GM12878 (cell line): ENCODE measurements around the gene MYO9B. TPM values are rescaled to one million over a fixed set of nuclear protein-coding genes. Genes with fewer than 3 reads are reported as not detected.

Experiments
- ATAC-seq: fragments of 200-7000 bp; cut with Tn5 transposase; 3 replicates; pipeline ENCODE4 v1.9.1; 2020; ENCODE audit warnings: mild to moderate bottlenecking, moderate library complexity
- BruUV-seq: library from RNA; stranded (reverse); fragments of 400-500 nt; replicated peaks from 2 replicates; lab custom pipeline; 2021; lab: Mats Ljungman, UMichigan
- CTCF ChIA-PET: fragments of 300-600 bp; sonication (Branson Sonifier 250); formaldehyde crosslinking; extraction: SDS; loops from one replicate; lab custom pipeline; 2021; ENCODE audit warnings: inconsistent platforms; lab: Yijun Ruan, JAX
- POLR2A ChIA-PET: fragments of 350-600 bp; formaldehyde crosslinking; extraction: SDS; loops from one replicate; lab custom pipeline; 2021; ENCODE audit warnings: inconsistent platforms; lab: Charles Lee
- RAD21 ChIA-PET: fragments of 300-600 bp; sonication (Branson Sonifier 250); formaldehyde crosslinking; loops from one replicate; lab custom pipeline; 2023; ENCODE audit warnings: antibody characterized with exemption; ENCODE audit not compliant: unreplicated experiment; lab: Charles Lee
- SMC1A ChIA-PET: fragments of 300-600 bp; sonication (Branson Sonifier 250); formaldehyde crosslinking; loops from one replicate; lab custom pipeline; 2023; ENCODE audit not compliant: unreplicated experiment, uncharacterized antibody; lab: Charles Lee
- DNase-seq: peaks from one replicate; pipeline ENCODE4 v3.0.0-alpha.2; 2011; ENCODE audit warnings: low read depth, low spot score
- FAIRE-seq: peaks from 3 replicates; lab custom pipeline; 2011; peaks lifted over from hg19 to GRCh38; lab: Jason Lieb, UNC
- H2AFZ ChIP-seq: 2 replicates; pipeline ENCODE4 v1.6.0; 2011; ENCODE audit warnings: low read depth, low read length, control low read depth; ENCODE audit not compliant: control insufficient read depth
- H3K27ac ChIP-seq: 2 replicates; pipeline ENCODE4 v1.5.1; 2011; ENCODE audit warnings: control low read depth; ENCODE audit not compliant: control insufficient read depth, insufficient read depth
- H3K27me3 ChIP-seq, 2 experiments: replicated peaks in 1 of 2; 2 replicates each; pipeline versions ENCODE4 v1.6.0 to v1.6.1; 2011; ENCODE audit warnings: low read length in 1 of 2; ENCODE audit not compliant: control insufficient read depth in 2 of 2, insufficient read depth in 2 of 2
- H3K36me3 ChIP-seq, 2 experiments: 2 replicates each; pipeline ENCODE4 v1.5.1; 2011; ENCODE audit warnings: low read length in 1 of 2; ENCODE audit not compliant: control insufficient read depth in 2 of 2, insufficient read depth in 2 of 2
- H3K4me1 ChIP-seq: 2 replicates; pipeline ENCODE4 v1.6.1; 2011; ENCODE audit warnings: mild to moderate bottlenecking, low read length, moderate library complexity, mixed read lengths; ENCODE audit not compliant: control insufficient read depth, insufficient read depth
- H3K4me2 ChIP-seq: 2 replicates; pipeline ENCODE4 v1.6.0; 2011; ENCODE audit warnings: control low read depth; ENCODE audit not compliant: control insufficient read depth, insufficient read depth
- H3K4me3 ChIP-seq: fragments of 200-600 bp; sonication (generic); 2 replicates; pipeline ENCODE4 v1.5.1; 2016
- H3K79me2 ChIP-seq: 2 replicates; pipeline ENCODE4 v1.6.0; 2011; ENCODE audit warnings: low read length; ENCODE audit not compliant: control insufficient read depth, insufficient read depth
- H3K9ac ChIP-seq: 2 replicates; pipeline ENCODE4 v1.8.0; 2011; ENCODE audit warnings: low read length, control low read depth, mixed read lengths; ENCODE audit not compliant: control insufficient read depth, insufficient read depth
- H3K9me3 ChIP-seq: replicated peaks from 3 replicates; pipeline ENCODE4 v1.5.1; 2011; ENCODE audit warnings: mild to moderate bottlenecking, low read length; ENCODE audit not compliant: control insufficient read depth, insufficient read depth
- H4K20me1 ChIP-seq: 2 replicates; pipeline ENCODE4 v1.6.0; 2011; ENCODE audit not compliant: control insufficient read depth, insufficient read depth
- BACH1 ChIP-seq: fragments of 450-650 bp; IDR thresholded peaks from 2 replicates; pipeline ENCODE4 v1.6.1; 2017; ENCODE audit warnings: mild to moderate bottlenecking, borderline replicate concordance
- CBFB ChIP-seq: IDR thresholded peaks from 2 replicates; pipeline ENCODE4 v1.6.1; 2016; ENCODE audit warnings: antibody characterized with exemption, low read depth
- CEBPB ChIP-seq, 2 experiments: fragments of 150-350 bp in 1 of 2; IDR thresholded peaks; 2 replicates each; pipeline ENCODE4 v1.6.1; 2012 to 2014; ENCODE audit warnings: low read depth in 2 of 2, low read length in 2 of 2, borderline replicate concordance in 1 of 2, inconsistent platforms in 1 of 2
- ESRRA ChIP-seq: IDR thresholded peaks from 2 replicates; pipeline ENCODE4 v1.6.1; 2012; ENCODE audit warnings: mild to moderate bottlenecking, low read length, improper control_type of control experiment
- FOXK2 ChIP-seq: fragments of 450-650 bp; IDR thresholded peaks from 2 replicates; pipeline ENCODE4 v1.6.1; 2017; ENCODE audit warnings: mild to moderate bottlenecking, moderate library complexity
- HCFC1 ChIP-seq: fragments of 150-350 bp; IDR thresholded peaks from 2 replicates; pipeline ENCODE4 v1.6.1; 2014; ENCODE audit warnings: low read length
- HDGF ChIP-seq: fragments of 450-650 bp; IDR thresholded peaks from 2 replicates; pipeline ENCODE4 v1.6.1; 2016; ENCODE audit warnings: antibody characterized with exemption
- IRF4 ChIP-seq: IDR thresholded peaks from 2 replicates; pipeline ENCODE4 v1.6.1; 2011; ENCODE audit warnings: low read depth, low read length
- MTA3 ChIP-seq: IDR thresholded peaks from 2 replicates; pipeline ENCODE4 v1.6.1; 2012; ENCODE audit warnings: low read length, inconsistent platforms, borderline replicate concordance
- NBN ChIP-seq: fragments of 450-650 bp; IDR thresholded peaks from 2 replicates; pipeline ENCODE4 v1.6.1; 2016
- NR2F1 ChIP-seq: fragments of 450-650 bp; conservative IDR thresholded peaks from 2 replicates; pipeline ENCODE4 v1.6.1; 2017; ENCODE audit warnings: mild to moderate bottlenecking
- PML ChIP-seq: IDR thresholded peaks from 2 replicates; pipeline ENCODE4 v1.6.1; 2012; ENCODE audit warnings: low read length, inconsistent platforms
- RB1 ChIP-seq: fragments of 450-650 bp; formaldehyde crosslinking; IDR thresholded peaks from 2 replicates; pipeline ENCODE4 v1.6.1; 2017; ENCODE audit warnings: mild to moderate bottlenecking, borderline replicate concordance
- SIX5 ChIP-seq: IDR thresholded peaks from 2 replicates; pipeline ENCODE4 v1.6.1; 2011; ENCODE audit warnings: mild to moderate bottlenecking, low read depth, low read length, moderate library complexity; ENCODE audit not compliant: severe bottlenecking
- SMARCA5 ChIP-seq: fragments of 450-650 bp; IDR thresholded peaks from 2 replicates; pipeline ENCODE4 v1.6.1; 2017; ENCODE audit warnings: mild to moderate bottlenecking
- SREBF1 ChIP-seq: IDR thresholded peaks from 2 replicates; pipeline ENCODE4 v1.6.1; 2012; ENCODE audit warnings: mild to moderate bottlenecking, low read length
- STAT1 ChIP-seq: fragments of 450-650 bp; conservative IDR thresholded peaks from 2 replicates; pipeline ENCODE4 v1.6.1; 2014; ENCODE audit warnings: antibody characterized with exemption, mild to moderate bottlenecking
- ZNF207 ChIP-seq: fragments of 450-650 bp; IDR thresholded peaks from 2 replicates; pipeline ENCODE4 v1.6.1; 2014; ENCODE audit warnings: antibody characterized with exemption, mild to moderate bottlenecking, borderline replicate concordance
- ZNF24 ChIP-seq: fragments of 450-650 bp; IDR thresholded peaks from 2 replicates; pipeline ENCODE4 v1.6.1; 2017; ENCODE audit warnings: antibody characterized with exemption, mild to moderate bottlenecking
- WGBS: methylation state at CpG from one replicate; pipeline ENCODE4 v1.1.6; 2016; ENCODE audit warnings: low lambda C conversion rate; ENCODE audit not compliant: insufficient replicate concordance, insufficient coverage; ENCODE audit errors: missing lambda C conversion rate; 5-methylcytosine and 5-hydroxymethylcytosine counted together
- in situ Hi-C: fragments of 300-500 bp; cut with MboI; formaldehyde crosslinking; loops from 9 replicates; pipeline ENCODE4 v1.14.3; 2018; ENCODE audit warnings: mixed read lengths
- intact Hi-C: fragments of 100-400 bp; cut with micrococcal nuclease; formaldehyde crosslinking; loops from one replicate; pipeline ENCODE4 v1.14.2; 2022; ENCODE audit not compliant: unreplicated experiment
- polyA plus RNA-seq, 11 experiments: library from polyadenylated mRNA; depleted of rRNA in 4 of 11; unstranded in 6 of 11; stranded (reverse) in 5 of 11; fragments of >200 nt; fragmentation: Nextera tagmentation in 4 of 11; fragmentation: Illumina TruSeq in 1 of 11; extraction: Ambion mirVana in 4 of 11; extraction: Trizol in 1 of 11; gene quantifications; 1 replicate in 1 of 11; 2 replicates in 10 of 11; pipeline versions ENCODE4 v1.2.1 to v1.2.3, GENCODE V29; 2011 to 2016; ENCODE audit warnings: inconsistent platforms in 2 of 11, missing spikeins in 2 of 11, low read depth in 1 of 11
- total RNA-seq, 4 experiments: library from RNA; depleted of rRNA in 3 of 4; stranded (reverse); fragments of >200 nt in 3 of 4; fragmentation: Illumina TruSeq in 1 of 4; extraction: Trizol in 1 of 4; gene quantifications; 2 replicates each; pipeline versions ENCODE4 v1.2.1 to v1.2.3, GENCODE V29; 2013 to 2021
- TF ChIP-seq, protein P1 (sequence below): fragments of 450-650 bp; formaldehyde crosslinking; IDR thresholded peaks from 2 replicates; pipeline ENCODE4 v1.4.0; 2022; ENCODE audit warnings: mild to moderate bottlenecking, moderate library complexity

Gene MYO9B
- total and polyA plus RNA-seq, 10 of the 15 experiments (the other 5 are each of a cell fraction or from before 2014, with no cell fraction given): 5.4 to 165 (median 45.8) TPM

DNA sequence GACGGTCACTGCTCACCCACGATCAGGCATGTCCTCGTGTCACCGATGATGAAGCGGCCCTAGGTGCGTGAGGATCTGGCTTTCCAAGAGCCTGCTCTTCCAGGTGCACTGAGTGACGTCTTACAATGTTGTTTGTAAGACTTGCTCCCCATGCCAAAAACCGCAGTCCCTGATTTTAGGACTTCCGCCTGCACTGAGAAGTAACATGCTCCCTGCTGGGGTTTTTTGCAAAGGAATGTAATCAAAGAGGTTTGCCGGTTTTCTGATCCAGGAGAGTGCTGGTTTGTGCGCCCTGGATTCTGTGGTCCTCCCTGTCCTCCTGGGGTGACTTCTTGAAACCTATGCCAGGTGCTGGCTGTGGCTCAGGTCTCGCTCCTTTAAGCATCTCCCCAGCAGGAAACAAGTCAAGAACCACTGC, 38.8 kb downstream of the MYO9B start (continued):
- TF ChIP-seq HDGF (no peak), CEBPB (IDR thresholded peaks at IDR 0.05; ENCODE audit: borderline replicate concordance in 1 of 2, low read depth in 2 of 2, low read length in 2 of 2) (no peak), RB1 (no peak), SIX5 (no peak), NR2F1 (no peak), ZNF207 (no peak), SREBF1 (no peak), BACH1 (no peak), ESRRA (no peak), HCFC1 (no peak), STAT1 (no peak), MTA3 (no peak)

DNA sequence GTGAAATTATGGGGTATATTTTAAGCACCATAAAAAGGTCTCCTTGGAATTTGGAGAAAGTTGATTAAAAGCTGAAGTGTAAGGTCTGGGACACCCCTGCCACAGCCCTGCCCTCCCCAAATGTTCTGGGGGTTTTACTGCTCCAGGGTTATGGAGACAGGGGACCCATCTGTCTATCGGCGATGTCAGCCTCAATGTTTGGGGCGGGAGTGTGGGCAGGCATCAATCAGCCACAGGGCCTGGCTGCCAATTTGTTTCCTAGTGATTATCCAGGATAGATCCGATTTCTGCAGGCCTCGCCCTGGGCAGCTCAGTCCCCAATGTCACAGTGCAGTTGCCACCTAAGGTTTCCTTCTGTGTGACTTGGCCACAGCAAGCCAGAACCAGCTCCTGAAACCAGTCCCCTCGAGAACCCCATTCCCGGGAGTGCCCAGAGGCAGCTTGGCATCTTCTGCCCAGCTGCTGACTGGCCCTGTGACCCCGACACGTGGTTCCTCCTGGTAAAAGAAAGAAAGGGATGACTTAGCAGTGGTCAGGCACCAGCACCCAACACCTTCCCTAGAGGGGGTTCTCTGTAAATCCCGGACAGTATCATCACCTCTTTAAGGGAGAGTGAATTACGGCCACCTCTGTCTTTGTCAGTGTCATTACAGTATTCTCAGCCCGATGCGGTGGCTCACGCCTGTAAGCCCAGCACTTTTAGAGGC, 41.6 kb downstream of the MYO9B start:
- DNase-seq (no peak), FAIRE-seq (no peak), ATAC-seq (peak; percentile 62)
- Histone ChIP-seq H3K4me2 (no peak overlapping the region), H3K79me2 (peaks cover 66% of the 10 kb centered on the region), H3K4me3 (no peak overlapping the region), H3K9ac (peak overlapping the region; percentile 33; the same call in 1 of the 2 replicates), H3K4me1 (peaks cover 26% of the 10 kb centered on the region), H3K9me3 (no peaks in the 10 kb centered on the region; the same call in 2 of the 3 replicates), H2AFZ (no peak overlapping the region), H4K20me1 (no peaks in the 10 kb centered on the region), H3K27ac (peak overlapping the region; percentile 65), H3K27me3 (no peaks in the 10 kb centered on the region), H3K36me3 (peaks cover 21 to 35% of the 10 kb centered on the region in 2 experiments; a peak in 3 of 4 replicates)
- WGBS: 74% methylated on average over 14 of the region's 14 CpGs
- ChIA-PET CTCF (interaction anchor here (0.7 to 1.9 kb wide), 3 partner anchors 8 to 36 kb away, joined by 3 to 4 read pairs (median 3); no protein-coding TSS in a partner anchor), SMC1A (interaction anchor here (0.5 to 2.1 kb wide), 6 partner anchors 8 to 124 kb away, joined by 3 to 12 read pairs (median 4); no protein-coding TSS in a partner anchor), RAD21 (interaction anchor here (1.4 to 2.1 kb wide), 3 partner anchors 8 to 67 kb away, joined by 3 to 11 read pairs (median 4); no protein-coding TSS in a partner anchor), POLR2A (interaction anchor here (0.6 to 2.3 kb wide), 5 partner anchors 8 to 310 kb away, joined by 3 to 14 read pairs (median 5); no protein-coding TSS in a partner anchor)
- in situ Hi-C loops: no loop called here
- no TSS peak for BruUV-seq
- intact Hi-C loops: no loop called here
- no peak for TF ChIP-seq NBN
- TF ChIP-seq ZNF24: no peak
- TF ChIP-seq CBFB: no peak
- no peak for TF ChIP-seq FOXK2
- TF ChIP-seq SMARCA5: no peak
- peak; percentile 56; the same call in 1 of the 2 replicates for TF ChIP-seq NR2F1
- TF ChIP-seq IRF4: 0 out of 2 replicates have a peak, but pooled peaks have one; percentile 11
- TF ChIP-seq, protein P1, sequence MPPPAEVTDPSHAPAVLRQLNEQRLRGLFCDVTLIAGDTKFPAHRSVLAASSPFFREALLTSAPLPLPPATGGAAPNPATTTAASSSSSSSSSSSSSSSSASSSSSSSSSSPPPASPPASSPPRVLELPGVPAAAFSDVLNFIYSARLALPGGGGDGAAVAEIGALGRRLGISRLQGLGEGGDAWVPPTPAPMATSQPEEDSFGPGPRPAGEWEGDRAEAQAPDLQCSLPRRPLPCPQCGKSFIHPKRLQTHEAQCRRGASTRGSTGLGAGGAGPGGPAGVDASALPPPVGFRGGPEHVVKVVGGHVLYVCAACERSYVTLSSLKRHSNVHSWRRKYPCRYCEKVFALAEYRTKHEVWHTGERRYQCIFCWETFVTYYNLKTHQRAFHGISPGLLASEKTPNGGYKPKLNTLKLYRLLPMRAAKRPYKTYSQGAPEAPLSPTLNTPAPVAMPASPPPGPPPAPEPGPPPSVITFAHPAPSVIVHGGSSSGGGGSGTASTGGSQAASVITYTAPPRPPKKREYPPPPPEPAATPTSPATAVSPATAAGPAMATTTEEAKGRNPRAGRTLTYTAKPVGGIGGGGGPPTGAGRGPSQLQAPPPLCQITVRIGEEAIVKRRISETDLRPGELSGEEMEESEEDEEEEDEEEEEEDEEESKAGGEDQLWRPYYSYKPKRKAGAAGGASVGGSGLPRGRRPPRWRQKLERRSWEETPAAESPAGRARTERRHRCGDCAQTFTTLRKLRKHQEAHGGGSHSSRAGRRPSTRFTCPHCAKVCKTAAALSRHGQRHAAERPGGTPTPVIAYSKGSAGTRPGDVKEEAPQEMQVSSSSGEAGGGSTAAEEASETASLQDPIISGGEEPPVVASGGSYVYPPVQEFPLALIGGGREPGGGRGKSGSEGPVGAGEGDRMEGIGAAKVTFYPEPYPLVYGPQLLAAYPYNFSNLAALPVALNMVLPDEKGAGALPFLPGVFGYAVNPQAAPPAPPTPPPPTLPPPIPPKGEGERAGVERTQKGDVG (CRISPR knock-in tag): no peak
- no peak for TF ChIP-seq PML
